Colonic mucosa (tissue), 4 donors: ENCODE measurements around the gene GPRC5D. TPM values are rescaled to one million over a fixed set of nuclear protein-coding genes. Genes with fewer than 3 reads are reported as not detected.

Source experiments
- DNase-seq: peaks from one replicate; pipeline ENCODE4 v3.0.0-alpha.2; 2020
- H3K27ac ChIP-seq: fragments of 200-600 bp; one replicate; pipeline ENCODE4 v1.8.0; 2021
- H3K27me3 ChIP-seq: fragments of 200-600 bp; one replicate; pipeline ENCODE4 v1.8.0; 2021
- H3K36me3 ChIP-seq: fragments of 200-600 bp; one replicate; pipeline ENCODE4 v1.8.0; 2021
- H3K4me1 ChIP-seq: fragments of 200-600 bp; one replicate; pipeline ENCODE4 v1.8.0; 2021; ENCODE audit warnings: mild to moderate bottlenecking
- H3K4me3 ChIP-seq: fragments of 200-600 bp; one replicate; pipeline ENCODE4 v1.8.0; 2021
- H3K9ac ChIP-seq, 2 donors: one replicate each; pipeline ENCODE4 v1.7.0; 2013; ENCODE audit warnings: control low read depth in 2 of 2, low read depth in 2 of 2, low read length in 2 of 2
- H3K9me3 ChIP-seq: fragments of 200-600 bp; one replicate; pipeline ENCODE4 v1.8.0; 2021
- intact Hi-C: fragments of 100-400 bp; cut with DNase I; formaldehyde crosslinking; loops from one replicate; pipeline ENCODE4 v1.14.1; 2022
- total RNA-seq, 2 donors: library from RNA; stranded (reverse); fragmentation: NEBNext Ultra II Directional in 1 of 2; extraction: Animal tissue kit (Norgen Biotek cat#: 25700) in 1 of 2; gene quantifications; one replicate each; pipeline ENCODE4 v1.2.1, GENCODE V29; 2021
- TF ChIP-seq, protein P1 (sequence below): fragments of 200-600 bp; IDR thresholded peaks from one replicate; pipeline ENCODE4 v1.8.0; 2022; ENCODE audit warnings: antibody characterized with exemption, mild to moderate bottlenecking
- donor health status: healthy.
- donor health status: DM: no; HTN: no; CAD: no.
- donor health status: DM: no; HTN: no; CAD: no.

GPRC5D gene
- total RNA-seq, 2 donors from 2014 or later: 0.27 TPM; not detected in 1

DNA sequence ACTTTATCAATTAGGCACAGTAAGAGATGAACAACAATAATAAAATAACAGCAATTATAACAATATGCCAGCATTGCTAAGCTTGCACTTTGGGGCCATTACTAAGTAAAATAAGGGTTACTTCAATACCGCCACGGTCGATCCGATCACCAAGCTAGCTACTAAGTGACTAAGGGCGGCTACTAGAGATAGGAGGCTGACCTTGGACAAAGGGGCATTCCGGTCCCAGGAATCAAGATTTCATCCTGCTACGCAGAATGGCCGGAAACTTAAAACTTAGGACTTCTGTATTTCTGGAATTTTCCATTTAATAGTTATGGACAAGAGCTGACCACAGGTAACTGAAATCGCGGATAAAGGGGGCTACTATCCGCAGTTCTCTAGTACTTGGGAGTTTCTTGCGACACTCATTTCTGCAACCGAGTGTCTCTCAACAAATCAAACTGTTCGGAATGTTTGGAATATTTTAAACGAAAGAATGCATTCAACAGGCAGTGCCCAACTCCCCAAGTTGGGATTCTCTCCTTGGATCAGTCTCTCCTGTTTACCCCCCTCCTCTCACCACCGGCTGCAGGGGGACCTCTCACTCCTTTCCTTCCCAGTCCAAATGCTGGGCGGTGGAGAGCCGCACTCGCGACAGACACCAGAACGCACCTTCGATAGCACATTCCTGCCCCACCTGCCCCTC is 47.4 kb upstream of the GPRC5D start:
- Histone ChIP-seq H3K36me3 (no peaks in the 10 kb centered on the region), H3K27ac (no peak overlapping the region), H3K27me3 (no peaks in the 10 kb centered on the region), H3K9me3 (no peaks in the 10 kb centered on the region), H3K4me1 (no peaks in the 10 kb centered on the region), H3K4me3 (peak overlapping the region; percentile 56), H3K9ac (peak overlapping the region; percentile 90 to 93)
- TF ChIP-seq, protein P1, sequence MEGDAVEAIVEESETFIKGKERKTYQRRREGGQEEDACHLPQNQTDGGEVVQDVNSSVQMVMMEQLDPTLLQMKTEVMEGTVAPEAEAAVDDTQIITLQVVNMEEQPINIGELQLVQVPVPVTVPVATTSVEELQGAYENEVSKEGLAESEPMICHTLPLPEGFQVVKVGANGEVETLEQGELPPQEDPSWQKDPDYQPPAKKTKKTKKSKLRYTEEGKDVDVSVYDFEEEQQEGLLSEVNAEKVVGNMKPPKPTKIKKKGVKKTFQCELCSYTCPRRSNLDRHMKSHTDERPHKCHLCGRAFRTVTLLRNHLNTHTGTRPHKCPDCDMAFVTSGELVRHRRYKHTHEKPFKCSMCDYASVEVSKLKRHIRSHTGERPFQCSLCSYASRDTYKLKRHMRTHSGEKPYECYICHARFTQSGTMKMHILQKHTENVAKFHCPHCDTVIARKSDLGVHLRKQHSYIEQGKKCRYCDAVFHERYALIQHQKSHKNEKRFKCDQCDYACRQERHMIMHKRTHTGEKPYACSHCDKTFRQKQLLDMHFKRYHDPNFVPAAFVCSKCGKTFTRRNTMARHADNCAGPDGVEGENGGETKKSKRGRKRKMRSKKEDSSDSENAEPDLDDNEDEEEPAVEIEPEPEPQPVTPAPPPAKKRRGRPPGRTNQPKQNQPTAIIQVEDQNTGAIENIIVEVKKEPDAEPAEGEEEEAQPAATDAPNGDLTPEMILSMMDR: no peak
- intact Hi-C loops: no loop called here
- peak; percentile 40 for DNase-seq

DNA sequence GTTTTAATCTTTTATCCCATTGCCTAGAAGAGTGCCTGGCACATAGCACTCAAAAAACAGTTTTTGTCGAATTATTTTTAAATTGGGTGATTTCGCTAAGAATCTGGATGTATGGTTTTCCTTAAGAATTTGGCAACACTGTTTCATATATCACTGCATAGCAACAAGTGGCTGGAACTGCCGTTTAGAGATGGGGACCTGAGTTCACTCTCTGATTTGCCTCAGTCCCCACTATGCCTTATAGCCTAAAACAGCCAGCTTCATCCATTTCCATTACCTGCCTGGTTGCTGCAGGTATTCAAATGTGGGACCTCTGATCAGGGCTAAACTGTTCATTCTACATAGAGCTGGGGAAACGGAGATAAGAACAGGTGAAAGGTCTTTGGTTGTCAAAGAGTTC is 46.3 kb upstream of the GPRC5D start:
- intact Hi-C loops: no loop called here
- no peaks in the 10 kb centered on the region for H3K27me3 ChIP-seq
- H3K36me3 ChIP-seq: no peaks in the 10 kb centered on the region
- no peak overlapping the region for H3K4me3 ChIP-seq
- H3K9me3 ChIP-seq: no peaks in the 10 kb centered on the region
- H3K4me1 ChIP-seq: no peaks in the 10 kb centered on the region
- no peak for DNase-seq
- TF ChIP-seq, protein P1: no peak
- H3K27ac ChIP-seq: no peak overlapping the region
- peak overlapping the region in 1 of 2 donors; percentile 93 for H3K9ac ChIP-seq

DNA sequence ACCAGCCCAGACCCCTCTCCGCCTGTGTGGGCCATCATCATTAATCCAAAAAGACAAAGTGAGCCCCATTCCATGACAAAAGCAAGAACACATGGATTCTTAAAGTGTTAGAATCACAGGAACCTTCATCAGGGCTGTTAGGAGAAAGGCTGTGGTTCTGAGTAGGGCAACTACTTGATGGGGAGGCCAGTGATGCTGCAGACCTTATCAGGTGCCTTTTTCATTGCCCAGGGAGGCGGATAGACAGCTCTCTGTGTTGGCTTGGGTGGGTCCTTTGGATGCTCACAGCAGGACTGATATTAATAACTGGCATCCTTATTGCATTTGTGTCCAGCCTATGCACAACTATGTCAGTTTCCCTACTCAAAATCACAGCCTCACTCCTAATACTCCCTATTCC is 45.8 kb upstream of the GPRC5D start:
- Histone ChIP-seq H3K36me3 (no peaks in the 10 kb centered on the region), H3K4me1 (no peaks in the 10 kb centered on the region), H3K27ac (no peak overlapping the region), H3K27me3 (no peaks in the 10 kb centered on the region), H3K9ac (no peak overlapping the region), H3K4me3 (no peak overlapping the region), H3K9me3 (no peaks in the 10 kb centered on the region)
- intact Hi-C loops: no loop called here
- no peak for DNase-seq
- TF ChIP-seq, protein P1: no peak

DNA sequence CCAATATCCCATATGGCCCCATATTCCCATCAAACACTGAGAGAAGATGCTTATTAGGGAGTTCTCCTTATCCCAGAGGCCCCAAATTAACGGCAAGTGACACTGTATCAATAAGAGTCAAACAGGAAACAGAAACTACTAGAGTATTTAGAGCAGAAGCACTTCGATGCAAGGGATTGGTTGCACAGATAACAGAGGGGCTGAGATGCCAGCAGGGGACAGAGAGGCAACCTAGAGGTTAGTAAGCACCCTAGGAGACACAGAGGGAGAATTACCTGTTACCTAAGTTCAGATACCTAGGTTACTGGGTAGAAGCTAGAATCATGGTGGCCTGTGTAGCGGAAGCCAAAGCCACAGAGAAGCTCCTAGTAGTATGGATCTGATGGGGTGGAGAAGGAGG is 45.2 kb upstream of the GPRC5D start:
- Histone ChIP-seq H3K4me1 (no peaks in the 10 kb centered on the region), H3K9me3 (no peaks in the 10 kb centered on the region), H3K36me3 (no peaks in the 10 kb centered on the region), H3K4me3 (no peak overlapping the region), H3K9ac (no peak overlapping the region), H3K27ac (no peak overlapping the region), H3K27me3 (no peaks in the 10 kb centered on the region)
- DNase-seq: no peak
- TF ChIP-seq, protein P1: no peak
- intact Hi-C loops: no loop called here

DNA sequence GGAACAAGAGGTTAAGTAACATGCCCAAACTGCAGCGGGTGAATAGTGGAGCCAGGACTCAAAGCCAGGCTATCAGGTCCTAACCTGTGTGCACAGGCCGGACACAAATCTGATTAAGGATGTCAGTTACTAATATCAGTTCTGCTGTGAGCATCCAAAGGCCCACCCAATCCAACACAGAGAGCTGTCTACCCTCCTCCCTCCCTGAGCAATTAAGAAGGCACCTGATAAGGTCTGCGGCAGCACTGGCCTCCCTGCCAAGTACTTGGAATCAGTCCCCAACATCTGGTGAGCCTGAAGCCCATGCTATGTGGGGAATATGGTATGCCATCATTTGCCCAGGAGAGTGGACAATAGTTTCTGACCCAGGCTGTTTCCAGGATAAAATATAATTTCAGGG is 44.2 kb upstream of the GPRC5D start:
- TF ChIP-seq, protein P1: no peak
- Histone ChIP-seq H3K36me3 (no peaks in the 10 kb centered on the region), H3K9ac (no peak overlapping the region), H3K4me3 (no peak overlapping the region), H3K9me3 (no peaks in the 10 kb centered on the region), H3K4me1 (peaks cover 3% of the 10 kb centered on the region), H3K27me3 (no peaks in the 10 kb centered on the region), H3K27ac (no peak overlapping the region)
- intact Hi-C loops: no loop called here
- no peak for DNase-seq
